NCI-H146 (cell line): ENCODE results near the gene SNCAIP.
"Not testable (repeated sequence)": the region's sequence is repeated elsewhere in the genome, so short reads cannot be mapped to it uniquely, and the experiment has no call there.

Experiments used
- DNase-seq: peaks from one replicate; lab custom pipeline; 2025; lab: John Stamatoyannopoulos, UW

Gene SNCAIP

DNA sequence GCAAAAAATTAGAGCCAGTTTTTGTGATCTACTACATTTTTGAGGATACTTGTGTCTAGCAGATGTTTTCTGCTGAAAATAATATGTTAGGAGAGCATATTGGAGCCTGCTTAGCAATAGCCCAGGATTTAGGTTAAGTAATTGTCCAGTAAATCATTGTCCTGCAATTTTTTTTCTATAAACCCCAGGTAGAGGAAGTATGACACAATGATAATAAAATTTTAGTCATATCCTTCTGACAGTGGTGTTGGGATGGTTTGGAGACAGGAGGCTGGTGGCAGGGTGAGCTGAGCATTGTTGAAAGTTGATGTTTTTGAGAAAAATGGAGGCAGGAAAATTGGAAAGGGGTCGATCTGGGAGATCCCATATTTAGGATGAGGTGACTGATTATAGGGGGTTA is 3.5 kb downstream of the SNCAIP start:
- DNase-seq: no peak

DNA sequence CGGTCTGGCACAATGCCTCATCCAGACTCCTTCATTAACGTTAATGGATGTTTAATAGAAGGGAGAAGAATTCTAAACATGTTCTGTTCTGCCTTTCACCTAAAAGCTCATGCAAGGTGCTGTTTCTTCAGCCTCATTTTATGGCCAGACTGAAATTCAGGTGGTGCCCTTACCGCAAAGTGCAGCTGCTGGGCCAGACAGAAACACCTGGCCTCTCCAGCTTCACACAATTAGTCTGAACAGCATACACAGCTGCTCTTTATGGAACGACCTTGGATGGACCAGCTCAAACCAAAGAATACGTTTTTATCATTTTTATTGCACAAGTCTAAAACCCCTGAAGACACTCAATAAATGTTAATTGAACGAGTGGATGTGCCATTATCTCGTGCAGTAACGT is 4.6 kb downstream of the SNCAIP start:
- DNase-seq: peak; percentile 77

DNA sequence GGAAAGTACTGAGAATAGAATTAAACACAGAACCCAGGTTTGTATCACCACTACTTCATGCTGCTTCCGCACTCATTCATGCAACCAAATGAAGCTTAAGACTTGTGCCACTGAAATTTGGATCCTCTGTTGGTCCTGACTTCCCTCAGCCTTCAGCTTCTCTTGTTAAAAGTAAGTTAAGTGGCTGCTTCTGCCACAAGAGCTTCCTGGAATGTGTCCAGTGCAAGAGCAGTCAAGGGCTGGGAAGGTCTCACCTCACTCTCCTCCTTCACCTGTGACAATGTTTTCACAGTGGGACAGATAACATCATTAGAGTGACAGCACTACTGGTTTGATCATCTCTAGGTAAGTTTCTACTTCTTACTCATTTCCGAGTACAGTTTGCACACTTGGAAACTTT is 7.9 kb downstream of the SNCAIP start:
- no peak for DNase-seq

DNA sequence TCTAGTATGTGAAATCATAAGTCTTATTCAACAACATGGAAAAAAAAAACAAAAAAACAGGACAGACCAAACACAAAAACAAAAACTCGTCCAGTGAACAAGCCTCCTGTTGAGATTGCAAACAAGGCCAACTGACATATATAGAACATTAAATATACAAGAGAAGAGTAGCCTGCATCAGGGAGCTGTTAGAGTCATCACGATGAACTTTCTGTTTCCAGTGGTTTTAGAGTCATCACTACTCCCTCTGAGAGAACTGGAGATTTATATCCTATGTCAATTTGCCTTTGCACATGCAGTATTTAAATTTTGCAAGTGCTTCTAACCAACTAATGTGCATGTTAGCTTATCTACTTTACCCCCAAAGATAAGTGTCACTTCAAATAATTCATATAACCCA is 9.9 kb downstream of the SNCAIP start:
- DNase-seq: no peak

DNA sequence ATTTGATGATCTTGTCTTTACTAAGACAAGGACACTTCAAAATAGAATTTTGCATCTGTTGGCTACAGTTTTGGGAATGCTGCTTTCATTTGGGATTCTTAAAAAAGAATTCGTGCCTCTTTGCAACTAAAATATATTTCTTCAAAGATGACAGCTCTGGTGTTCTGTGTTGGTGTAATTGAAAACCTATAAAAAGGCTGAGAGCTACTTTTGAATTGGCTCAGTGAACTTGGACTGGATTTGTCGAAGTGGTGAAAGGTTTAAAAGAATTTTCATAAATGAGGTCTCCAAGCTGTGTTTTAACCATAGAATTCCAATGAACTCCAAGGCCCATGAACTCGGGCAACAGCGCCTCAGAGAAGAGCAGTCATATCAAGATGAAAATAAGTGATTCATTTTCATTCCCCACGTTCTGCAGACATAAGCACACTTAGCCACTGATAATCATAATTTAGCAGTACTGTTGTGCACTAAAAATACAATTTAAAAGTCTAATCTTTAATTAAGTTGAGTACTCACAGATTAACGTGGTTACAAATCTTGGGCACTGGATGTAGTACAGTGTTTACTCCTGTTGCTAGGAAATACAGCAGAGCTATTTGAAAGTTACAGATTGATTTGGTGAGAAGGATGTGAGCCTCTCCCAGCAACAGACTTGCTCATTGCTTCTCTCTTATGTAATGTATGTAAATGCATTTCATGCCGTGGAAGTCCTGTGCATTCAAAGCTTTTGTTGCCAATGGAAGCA is 10.9 kb downstream of the SNCAIP start:
- DNase-seq: no peak

DNA sequence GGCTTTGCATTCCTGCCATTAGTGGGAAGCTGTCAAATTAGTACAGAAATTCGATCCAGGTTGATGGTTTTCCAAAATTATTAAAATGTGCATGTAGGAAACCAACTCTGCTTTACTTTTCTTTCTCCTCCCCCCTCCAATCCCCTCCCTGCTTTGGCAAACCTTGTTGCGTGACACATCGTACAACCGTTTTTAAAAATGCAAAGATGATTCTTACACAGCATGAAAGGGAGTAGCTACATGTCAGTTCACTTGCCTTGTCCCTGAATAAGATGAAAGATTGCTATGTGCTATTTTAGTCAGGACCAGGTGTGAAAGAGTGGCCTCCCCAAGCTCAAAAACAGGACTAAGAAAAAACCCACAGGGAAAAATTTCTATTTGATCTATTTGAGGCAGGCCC is 11.7 kb downstream of the SNCAIP start:
- no peak for DNase-seq

DNA sequence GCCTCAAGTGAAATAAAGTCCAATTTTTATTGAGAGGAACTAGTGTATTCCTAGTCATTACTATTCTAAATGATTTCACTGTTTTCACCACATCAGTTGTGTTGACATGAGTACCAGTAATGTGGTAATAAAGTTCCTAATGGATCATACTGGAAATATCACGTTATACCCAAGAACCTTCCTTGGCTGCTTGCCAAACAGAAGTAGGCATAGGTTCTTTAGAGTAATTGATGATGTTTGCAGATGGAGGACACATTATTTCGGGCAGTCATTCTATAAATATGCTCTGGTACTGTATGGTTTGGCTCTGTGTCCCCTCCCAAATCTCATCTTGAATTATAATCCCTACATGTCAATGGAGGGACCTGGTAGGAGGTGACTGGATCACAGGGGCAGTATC is 15.1 kb downstream of the SNCAIP start:
- DNase-seq: no peak

DNA sequence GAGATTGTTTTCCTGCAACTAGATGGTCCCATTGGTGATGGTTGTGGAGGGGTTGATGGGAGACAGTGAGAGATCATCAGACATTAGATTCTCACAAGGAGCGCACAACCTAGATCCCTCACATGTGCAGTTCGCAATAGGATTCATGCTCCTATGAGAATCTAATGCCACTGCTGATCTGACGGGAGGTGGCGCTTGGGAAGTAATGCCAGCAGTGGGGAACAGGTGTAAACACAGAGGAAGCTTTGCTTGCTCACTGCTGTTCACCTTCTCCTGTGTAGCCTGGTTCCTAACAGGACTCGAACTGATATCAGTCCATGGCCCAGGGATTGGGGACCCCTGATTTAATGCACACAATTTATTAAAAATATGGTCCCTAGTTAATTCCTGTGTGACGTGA is 18.8 kb downstream of the SNCAIP start:
- DNase-seq: no peak

DNA sequence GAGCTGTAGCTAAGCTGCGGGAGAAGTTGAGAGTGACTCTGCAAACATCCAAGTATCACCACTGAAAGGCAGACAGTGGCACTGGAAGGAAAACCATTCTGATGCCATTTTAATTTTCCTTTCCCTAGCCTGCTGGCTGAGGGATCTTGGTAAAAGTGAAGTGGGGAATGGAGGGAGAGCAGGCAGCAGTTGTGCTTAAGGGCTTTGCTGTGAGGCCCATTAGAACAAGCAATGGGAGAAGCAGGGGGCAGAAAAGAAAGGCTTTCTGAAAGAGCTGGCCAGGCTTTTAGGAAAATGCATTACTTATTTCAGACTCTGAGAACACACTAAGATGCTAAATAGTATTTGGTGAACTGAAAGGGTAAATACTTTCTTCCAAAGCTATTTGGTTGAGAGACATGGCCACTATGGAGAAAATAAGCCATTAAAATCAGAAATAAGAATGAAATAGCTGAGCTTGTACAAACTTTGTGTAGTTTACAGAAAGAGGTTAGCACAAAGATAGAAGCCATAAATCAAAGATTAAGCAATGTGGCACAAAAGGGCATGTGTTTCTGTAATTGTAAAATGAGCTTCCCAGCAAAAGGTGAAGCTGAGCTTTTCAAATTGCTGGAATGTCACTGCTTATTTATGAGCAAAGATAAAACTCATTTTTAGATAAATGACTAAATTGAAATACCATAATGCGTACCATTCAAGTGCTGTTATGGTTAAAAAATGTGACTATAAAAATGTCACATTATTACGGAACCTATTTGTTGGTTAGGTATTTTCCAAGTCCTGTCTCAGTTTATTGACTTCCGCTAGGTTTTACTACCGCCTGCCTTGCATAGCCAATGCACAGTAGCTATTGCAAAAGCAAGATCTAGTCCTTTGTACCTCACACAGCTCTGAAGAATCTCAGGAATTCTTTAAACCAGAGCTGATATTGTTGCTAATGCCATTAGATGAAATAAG is 20.8 kb downstream of the SNCAIP start:
- no peak for DNase-seq

DNA sequence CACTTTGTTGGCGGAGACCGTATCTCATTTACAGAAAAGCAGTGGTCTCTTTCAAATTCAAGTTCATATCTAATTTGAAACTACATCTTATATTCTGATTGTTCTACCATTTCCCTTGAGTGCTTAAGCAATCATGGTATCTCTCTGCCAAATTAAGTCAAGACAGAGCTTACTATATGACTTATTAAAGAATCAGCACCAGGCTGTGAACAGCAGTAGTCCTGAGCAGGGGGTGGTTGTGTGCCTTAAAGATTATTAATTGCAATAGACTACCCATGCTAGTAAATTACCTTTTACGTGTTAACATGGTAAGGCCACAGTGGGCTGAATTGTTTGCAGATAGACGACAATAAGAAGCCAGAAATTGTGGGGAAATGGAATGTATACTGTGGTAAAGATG is 21.5 kb downstream of the SNCAIP start:
- no peak for DNase-seq

DNA sequence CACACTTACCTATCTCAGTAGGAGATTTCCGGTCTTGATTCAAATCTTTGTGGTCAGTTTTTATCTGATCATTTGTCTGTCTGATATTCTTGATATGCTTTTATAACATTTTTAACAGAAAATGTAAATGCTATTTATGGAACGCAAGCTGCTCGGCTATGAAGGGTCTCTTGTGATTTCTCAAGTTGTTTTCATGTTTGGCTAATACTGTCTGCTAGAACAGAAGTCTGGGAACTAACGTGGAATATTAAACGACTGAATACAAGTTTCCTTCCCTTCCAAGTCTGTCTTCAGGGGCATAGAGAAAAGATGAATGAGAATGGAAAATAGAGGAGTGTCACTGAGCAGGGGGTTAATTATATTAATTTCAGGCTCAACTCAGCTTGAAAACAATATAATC is 27.6 kb downstream of the SNCAIP start:
- no peak for DNase-seq

DNA sequence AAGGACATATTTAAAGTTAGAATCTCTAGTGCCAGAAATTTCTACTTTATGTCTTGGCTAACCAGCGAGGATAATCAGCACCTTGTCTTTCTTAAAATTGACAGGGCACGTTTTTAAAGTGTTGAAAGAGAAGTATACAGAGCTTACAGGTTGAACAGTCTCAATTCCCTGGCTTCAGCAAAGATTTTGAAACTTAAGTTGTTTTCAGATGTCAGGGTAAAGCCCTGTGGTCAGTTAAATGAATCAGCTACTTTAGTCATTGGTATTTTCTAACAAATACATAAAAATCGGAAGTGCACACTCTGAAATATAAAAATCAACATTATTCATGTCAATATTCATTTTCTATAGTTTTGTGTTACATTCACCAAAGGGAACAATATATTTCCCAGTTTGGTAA is 29.1 kb downstream of the SNCAIP start:
- DNase-seq: no peak

DNA sequence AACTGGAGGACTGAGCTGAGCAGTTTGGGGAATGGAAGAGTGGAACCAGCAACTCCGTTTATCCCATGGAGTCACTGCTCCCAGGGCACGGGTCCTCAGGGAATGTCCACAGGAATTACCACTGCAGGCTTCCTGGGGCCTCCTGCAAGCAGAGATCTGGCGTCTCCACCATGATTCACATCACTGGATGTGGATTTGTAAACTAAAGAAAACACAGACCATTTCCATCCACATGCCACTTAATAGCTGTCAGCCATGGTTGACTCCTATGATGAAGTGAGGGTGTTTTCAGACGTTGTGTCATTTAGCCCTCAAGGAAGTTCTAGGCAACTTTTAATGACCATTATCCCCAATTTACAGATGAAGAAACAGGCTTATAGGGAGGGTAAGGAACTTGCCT is 30.2 kb downstream of the SNCAIP start:
- DNase-seq: no peak

DNA sequence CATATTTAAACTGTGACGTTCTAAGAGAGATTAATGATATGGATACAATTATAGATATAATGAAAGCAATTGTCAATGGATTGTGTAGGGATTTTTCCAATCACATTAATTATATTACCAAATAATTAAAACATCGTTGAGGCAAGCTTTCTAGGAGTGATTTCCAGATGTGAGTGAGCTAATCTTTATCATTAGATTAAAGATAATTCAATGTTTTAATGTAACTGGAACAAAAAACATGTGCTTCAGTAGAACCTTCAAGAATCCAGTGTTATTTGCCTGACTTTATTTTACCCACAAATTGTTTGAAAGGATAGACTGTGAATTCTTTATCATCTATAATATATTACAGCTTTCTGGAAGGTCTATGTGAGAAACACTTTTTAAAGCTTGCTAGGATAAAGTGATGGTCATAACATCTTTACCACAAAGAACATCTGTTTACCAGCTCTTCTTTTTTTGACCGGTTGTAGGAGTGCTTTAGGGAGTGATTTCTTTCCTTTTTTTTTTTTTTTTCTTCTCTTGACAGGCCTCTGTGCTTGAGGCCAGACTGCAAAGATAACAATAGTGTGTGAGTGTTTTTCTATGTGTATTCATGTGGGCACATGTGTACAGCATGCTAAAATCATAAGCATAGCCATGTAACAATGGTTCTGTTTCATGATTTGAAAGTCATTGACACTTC is 35.0 kb downstream of the SNCAIP start:
- DNase-seq: no peak

DNA sequence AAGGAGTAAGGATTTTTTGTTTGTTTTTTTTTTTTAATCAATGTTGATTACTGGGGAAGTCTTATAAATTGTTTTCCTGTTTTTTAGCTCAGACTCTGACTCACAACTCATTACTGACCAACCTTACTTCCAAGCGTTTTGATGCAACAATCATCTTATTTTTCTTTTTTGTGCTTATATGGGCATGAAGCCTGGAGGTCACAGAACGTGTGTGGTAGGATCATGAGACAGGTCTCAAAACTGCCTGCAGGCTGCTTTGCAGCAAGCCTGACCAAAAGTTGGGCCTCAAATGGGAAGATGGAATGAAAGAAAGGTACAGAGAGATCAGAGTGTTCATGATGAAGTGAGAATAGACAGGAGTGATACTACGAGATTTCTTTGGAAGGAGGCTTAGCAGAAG is 38.5 kb downstream of the SNCAIP start:
- no peak for DNase-seq

DNA sequence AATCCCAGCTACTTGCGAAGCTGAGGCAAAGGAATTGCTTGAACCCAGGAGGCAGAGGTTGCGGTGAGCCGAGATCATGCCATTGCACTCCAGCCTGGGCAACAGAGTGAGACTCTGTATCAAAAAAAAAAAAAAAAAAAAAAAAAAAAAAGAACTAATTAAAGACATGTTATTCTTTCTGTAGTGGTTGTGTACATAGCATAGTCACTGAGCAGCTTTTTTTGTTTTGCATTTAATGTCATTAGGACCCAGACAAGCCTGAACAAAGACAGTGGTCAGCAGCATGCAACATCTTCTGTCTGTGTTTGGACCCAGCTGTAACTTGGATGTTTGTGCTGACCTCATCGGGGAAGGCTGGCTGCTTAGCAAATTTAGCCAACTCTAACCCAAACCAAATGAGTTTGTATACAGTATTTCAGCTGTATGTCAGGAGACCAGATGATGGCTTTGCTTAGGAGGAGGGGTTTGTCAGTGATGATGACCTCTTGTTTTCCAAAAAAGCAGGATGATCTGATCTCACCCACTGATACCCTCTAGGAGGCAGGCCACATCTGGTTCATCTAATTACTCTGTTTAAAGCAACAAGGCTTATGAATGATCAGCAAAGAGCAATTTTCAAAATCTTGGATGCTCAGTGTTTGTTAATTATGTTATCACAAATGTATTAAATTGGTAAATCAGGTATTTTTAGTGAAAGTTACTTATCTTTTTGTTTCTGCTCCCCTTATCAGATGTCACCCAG is 39.5 kb downstream of the SNCAIP start:
- DNase-seq: no peak

DNA sequence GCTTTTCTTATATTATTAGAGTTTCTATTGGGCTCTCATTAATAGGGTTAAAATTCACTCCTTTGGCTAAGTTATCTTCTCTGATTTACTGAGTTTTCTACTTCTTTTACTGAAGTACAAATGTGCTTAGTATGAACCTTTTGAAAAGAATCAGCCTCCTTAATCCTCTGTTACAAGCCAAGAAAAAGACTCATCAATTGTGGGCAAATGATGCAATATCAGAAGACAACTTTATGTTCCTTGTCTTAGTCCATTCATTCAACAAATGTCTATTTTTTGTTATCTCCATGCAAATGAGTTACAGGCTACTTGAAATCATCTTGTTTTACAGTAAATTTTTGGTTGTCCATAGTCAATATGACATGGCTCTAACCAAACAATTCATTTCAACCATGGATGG is 40.3 kb downstream of the SNCAIP start:
- no peak for DNase-seq

DNA sequence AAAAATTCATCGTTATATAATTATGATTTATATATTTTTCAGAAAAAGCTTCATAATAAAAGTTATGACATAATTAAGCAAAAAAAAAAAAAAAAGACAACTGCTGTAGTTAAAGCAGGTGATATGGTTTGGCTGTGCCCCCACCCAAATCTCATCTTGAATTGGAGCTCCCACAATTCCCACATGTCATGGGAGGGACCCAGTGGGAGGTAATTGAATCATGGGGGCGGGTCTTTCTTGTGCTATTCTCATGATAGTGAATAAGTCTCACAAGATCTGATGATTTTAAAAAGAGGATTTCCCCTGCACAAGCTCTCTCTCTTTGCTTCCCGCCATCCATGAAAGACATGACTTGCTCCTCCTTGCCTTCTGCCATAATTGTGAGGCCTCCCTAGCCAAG is 41.3 kb downstream of the SNCAIP start:
- not testable (repeated sequence) for DNase-seq

DNA sequence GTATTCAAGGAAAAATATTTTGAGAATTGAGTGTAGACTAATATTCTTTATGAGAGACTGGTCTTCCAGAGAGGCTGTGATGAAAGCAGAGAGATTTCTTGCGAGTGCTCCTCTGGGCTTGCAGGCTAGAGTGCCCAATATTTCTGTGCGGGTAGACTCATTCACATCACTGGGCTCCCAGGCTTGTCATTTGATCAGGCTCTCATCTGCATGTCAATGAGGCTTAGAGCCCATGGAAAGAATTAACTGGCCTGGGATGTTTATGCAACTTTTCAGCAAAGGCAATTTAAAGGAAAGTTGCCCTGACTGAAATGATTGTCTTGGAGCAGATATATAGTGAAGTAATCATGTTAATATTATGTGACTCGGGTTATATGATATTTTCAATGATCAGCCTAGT is 42.3 kb downstream of the SNCAIP start:
- DNase-seq: no peak

DNA sequence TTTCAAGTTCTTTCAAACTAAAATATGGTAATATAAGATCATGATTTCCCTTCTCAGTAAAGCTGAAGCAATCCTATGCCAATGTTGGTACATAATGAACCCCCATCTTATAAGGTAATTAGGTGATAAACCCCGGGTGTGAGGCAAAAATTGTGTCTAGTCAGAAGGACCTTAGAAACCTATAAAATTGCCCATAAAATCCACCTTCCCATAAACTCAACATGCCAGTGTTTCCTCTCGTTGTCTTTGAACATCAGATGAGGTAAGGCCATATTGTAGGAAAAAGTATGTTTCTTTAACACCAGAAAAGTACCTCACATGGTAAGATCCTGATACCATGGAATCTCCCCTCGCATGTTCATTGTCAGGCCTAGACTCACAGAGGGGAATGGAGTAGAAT is 43.3 kb downstream of the SNCAIP start:
- DNase-seq: no peak

DNA sequence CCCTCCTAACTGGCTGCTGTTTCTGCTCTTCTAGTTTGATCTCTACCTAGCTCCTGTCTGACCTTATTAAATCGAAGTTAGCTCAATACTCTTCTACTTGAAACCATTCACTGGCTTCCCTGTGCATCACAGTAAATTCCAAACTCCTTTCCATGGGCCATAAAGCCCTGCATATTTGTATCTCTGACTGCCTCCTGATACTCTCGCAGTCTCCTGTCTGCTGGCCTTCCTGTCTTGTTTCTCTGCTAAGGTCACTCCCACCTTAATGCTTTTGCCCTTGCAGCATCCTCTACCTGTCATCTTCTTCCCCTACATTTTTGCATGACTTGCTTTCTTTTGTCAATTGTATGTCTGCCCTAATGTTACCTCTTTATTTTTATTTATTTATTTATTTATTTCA is 44.8 kb downstream of the SNCAIP start:
- DNase-seq: no peak

DNA sequence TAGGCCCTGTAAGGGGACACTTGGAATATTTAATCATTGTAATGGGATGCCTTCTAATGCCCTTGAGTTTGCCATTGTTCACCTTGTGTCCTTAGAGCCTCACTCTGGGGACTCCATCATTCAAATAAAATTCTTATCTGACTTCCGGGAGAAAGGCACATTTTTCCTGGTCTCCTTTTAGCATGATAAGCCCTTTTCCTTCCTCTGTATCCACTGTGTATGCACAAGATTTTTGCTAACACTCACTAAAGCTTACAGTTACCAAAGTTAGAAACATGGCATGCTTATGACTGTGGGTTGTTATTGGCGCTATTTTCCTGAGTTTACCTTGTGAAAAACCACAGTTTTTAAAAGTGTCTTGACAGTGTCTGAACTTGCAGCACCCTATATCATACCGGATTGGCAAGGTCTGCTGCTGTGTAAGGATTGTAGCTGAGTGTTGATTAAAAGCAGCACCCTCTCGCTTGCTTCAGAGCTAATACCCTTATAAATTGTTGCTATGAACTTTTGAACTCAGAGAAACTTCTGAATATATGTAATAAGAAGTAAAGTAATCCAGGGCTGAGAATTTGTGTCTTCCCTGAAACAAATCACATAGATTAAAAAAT is 46.4 kb downstream of the SNCAIP start:
- no peak for DNase-seq
